CD4-positive, alpha-beta T cell treated with Interleukin-2 at 100 ng/mL for 4 hours (primary cell): ENCODE data around the gene COL5A1.
A peak's percentile ranks its signal among the peaks of the same experiment; 100 is the strongest.
"Not testable (repeated sequence)": the region's sequence is repeated elsewhere in the genome, so short reads cannot be mapped to it uniquely, and the experiment has no call there.

Experiments used
- DNase-seq: peaks from one replicate; pipeline ENCODE4 v3.0.0-alpha.2; 2020; ENCODE audit warnings: low spot score

Gene COL5A1

GRCh38 chr9:134692573-134692860 lies 50.9 kb downstream of the COL5A1 start:
- no peak for DNase-seq

GRCh38 chr9:134693011-134693410 lies 51.4 kb downstream of the COL5A1 start:
- peak; percentile 1 for DNase-seq

- DNase-seq: no peak
Observed at GRCh38 chr9:134693641-134694367, 52.2 kb downstream of the COL5A1 start.

GRCh38 chr9:134694368-134694665 lies 52.7 kb downstream of the COL5A1 start:
- DNase-seq: no peak

- no peak for DNase-seq
Observed at GRCh38 chr9:134694714-134695113, 53.1 kb downstream of the COL5A1 start.

- DNase-seq: no peak
Observed at GRCh38 chr9:134695144-134695543, 53.5 kb downstream of the COL5A1 start.

- DNase-seq: no peak
Observed at GRCh38 chr9:134696433-134696832, 54.8 kb downstream of the COL5A1 start.

- no peak for DNase-seq
Observed at GRCh38 chr9:134698111-134698510, 56.5 kb downstream of the COL5A1 start.

GRCh38 chr9:134698587-134699342 lies 57.2 kb downstream of the COL5A1 start:
- peak; percentile 20 for DNase-seq

- DNase-seq: no peak
Observed at GRCh38 chr9:134699343-134699740, 57.7 kb downstream of the COL5A1 start.

GRCh38 chr9:134700636-134701350 lies 59.2 kb downstream of the COL5A1 start:
- no peak for DNase-seq

GRCh38 chr9:134701581-134702259 lies 60.1 kb downstream of the COL5A1 start:
- no peak for DNase-seq

- DNase-seq: no peak
Observed at GRCh38 chr9:134702291-134702690, 60.7 kb downstream of the COL5A1 start.

- not testable (repeated sequence) for DNase-seq
Observed at GRCh38 chr9:134703730-134704114, 62.1 kb downstream of the COL5A1 start.

GRCh38 chr9:134704498-134704897 lies 62.9 kb downstream of the COL5A1 start:
- no peak for DNase-seq

- no peak for DNase-seq
Observed at GRCh38 chr9:134705786-134706185, 64.2 kb downstream of the COL5A1 start.

GRCh38 chr9:134706522-134706921 lies 64.9 kb downstream of the COL5A1 start:
- DNase-seq: no peak

GRCh38 chr9:134707031-134707680 lies 65.6 kb downstream of the COL5A1 start:
- DNase-seq: no peak

GRCh38 chr9:134707731-134708671 lies 66.4 kb downstream of the COL5A1 start:
- DNase-seq: no peak

GRCh38 chr9:134708672-134709038 lies 67.1 kb downstream of the COL5A1 start:
- DNase-seq: no peak
